Measurements from ENCODE around the gene COQ7. TPM values are rescaled to one million over a fixed set of nuclear protein-coding genes. Genes with fewer than 3 reads are reported as not detected.

COQ7 gene
- total and polyA plus RNA-seq, 2 of the 4 experiments (the other 2 are of a cell fraction): 10.9 to 13.6 TPM

DNA sequence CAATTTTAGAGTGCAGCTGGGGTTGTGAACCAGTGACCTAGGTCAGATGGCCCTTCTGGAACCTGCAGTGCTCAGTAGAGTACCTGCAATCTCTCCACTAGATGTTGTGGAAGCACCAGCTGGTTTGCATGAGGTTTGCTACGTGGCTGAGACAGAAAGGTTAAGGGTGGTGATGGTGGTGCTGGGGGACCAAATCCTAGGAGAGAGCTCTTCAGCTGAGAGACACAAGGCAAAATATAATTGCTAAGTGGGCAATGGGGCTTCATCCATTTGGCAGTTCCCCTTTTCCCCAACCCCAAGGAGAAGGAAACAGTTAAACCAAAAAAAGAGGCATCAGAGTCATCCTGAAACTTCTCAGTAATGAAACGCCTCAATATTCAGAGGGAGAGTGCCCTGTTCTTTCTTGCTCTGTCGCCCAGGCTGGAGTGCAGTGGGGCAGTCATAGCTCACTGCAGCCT lies 60.3 kb downstream of the COQ7 start:
- DNase-seq (no peak), ATAC-seq (ENCODE audit: low read depth) (no peak)
- no peak overlapping the region for H2AK5ac ChIP-seq (ENCODE audit: low read depth, low read length)
- no peak overlapping the region for H3K23ac ChIP-seq (ENCODE audit: low read depth, low read length)
- H3K4me2 ChIP-seq (ENCODE audit: low read depth, low read length): no peak overlapping the region
- no peak overlapping the region for H4K91ac ChIP-seq (ENCODE audit: insufficient read depth, low read depth, low read length)
- peaks cover 5 to 28% of the 10 kb centered on the region in 2 experiments; a peak in 3 of 4 replicates for H3K79me1 ChIP-seq (ENCODE audit: low read depth in 1 of 2, low read length in 2 of 2)
- no peak overlapping the region for H2BK120ac ChIP-seq (ENCODE audit: low read depth, low read length)
- no peak overlapping the region for H3K4me3 ChIP-seq (ENCODE audit: insufficient read depth, low read depth, low read length)
- H3K4ac ChIP-seq (ENCODE audit: low read depth, low read length): 0 out of 2 replicates have a peak overlapping the region, but pooled peaks have one; percentile 5
- H4K5ac ChIP-seq (ENCODE audit: low read depth, low read length): no peak overlapping the region
- H3K27ac ChIP-seq (ENCODE audit: insufficient read depth, low read length): no peak overlapping the region
- TF ChIP-seq MXI1 (IDR thresholded peaks at IDR 0.05; ENCODE audit: borderline replicate concordance, low read depth, low read length) (no peak), CHD1 (IDR thresholded peaks at IDR 0.05; ENCODE audit: low read depth, low read length) (no peak), MAFK (IDR thresholded peaks at IDR 0.05; ENCODE audit: low read depth, low read length) (no peak), CEBPB (IDR thresholded peaks at IDR 0.05; ENCODE audit: low read depth, low read length) (no peak), NFE2L2 (IDR thresholded peaks at IDR 0.05; ENCODE audit: low read depth, low read length) (no peak), RCOR1 (IDR thresholded peaks at IDR 0.05; ENCODE audit: insufficient replicate concordance, low read length) (no peak), SMC3 (IDR thresholded peaks at IDR 0.05; ENCODE audit: low read depth, low read length) (no peak), BHLHE40 (IDR thresholded peaks at IDR 0.05; ENCODE audit: low read depth, low read length) (no peak), RFX5 (IDR thresholded peaks at IDR 0.05; ENCODE audit: low read depth, low read length) (no peak), MAZ (IDR thresholded peaks at IDR 0.05; ENCODE audit: borderline replicate concordance, low read depth, low read length) (no peak)
- TF ChIP-seq, protein P1, sequence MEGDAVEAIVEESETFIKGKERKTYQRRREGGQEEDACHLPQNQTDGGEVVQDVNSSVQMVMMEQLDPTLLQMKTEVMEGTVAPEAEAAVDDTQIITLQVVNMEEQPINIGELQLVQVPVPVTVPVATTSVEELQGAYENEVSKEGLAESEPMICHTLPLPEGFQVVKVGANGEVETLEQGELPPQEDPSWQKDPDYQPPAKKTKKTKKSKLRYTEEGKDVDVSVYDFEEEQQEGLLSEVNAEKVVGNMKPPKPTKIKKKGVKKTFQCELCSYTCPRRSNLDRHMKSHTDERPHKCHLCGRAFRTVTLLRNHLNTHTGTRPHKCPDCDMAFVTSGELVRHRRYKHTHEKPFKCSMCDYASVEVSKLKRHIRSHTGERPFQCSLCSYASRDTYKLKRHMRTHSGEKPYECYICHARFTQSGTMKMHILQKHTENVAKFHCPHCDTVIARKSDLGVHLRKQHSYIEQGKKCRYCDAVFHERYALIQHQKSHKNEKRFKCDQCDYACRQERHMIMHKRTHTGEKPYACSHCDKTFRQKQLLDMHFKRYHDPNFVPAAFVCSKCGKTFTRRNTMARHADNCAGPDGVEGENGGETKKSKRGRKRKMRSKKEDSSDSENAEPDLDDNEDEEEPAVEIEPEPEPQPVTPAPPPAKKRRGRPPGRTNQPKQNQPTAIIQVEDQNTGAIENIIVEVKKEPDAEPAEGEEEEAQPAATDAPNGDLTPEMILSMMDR (conservative IDR thresholded peaks at IDR 0.05; ENCODE audit: low read depth, low read length): no peak
- TF ChIP-seq, protein P2, sequence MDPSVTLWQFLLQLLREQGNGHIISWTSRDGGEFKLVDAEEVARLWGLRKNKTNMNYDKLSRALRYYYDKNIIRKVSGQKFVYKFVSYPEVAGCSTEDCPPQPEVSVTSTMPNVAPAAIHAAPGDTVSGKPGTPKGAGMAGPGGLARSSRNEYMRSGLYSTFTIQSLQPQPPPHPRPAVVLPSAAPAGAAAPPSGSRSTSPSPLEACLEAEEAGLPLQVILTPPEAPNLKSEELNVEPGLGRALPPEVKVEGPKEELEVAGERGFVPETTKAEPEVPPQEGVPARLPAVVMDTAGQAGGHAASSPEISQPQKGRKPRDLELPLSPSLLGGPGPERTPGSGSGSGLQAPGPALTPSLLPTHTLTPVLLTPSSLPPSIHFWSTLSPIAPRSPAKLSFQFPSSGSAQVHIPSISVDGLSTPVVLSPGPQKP (IDR thresholded peaks at IDR 0.05; ENCODE audit: borderline replicate concordance, low read depth, low read length): no peak
- TF ChIP-seq, protein P3, sequence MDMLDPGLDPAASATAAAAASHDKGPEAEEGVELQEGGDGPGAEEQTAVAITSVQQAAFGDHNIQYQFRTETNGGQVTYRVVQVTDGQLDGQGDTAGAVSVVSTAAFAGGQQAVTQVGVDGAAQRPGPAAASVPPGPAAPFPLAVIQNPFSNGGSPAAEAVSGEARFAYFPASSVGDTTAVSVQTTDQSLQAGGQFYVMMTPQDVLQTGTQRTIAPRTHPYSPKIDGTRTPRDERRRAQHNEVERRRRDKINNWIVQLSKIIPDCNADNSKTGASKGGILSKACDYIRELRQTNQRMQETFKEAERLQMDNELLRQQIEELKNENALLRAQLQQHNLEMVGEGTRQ (IDR thresholded peaks at IDR 0.05; ENCODE audit: low read depth, low read length): no peak
- intact Hi-C loops (cut with micrococcal nuclease): no loop called here
- no peaks in the 10 kb centered on the region for H3K27me3 ChIP-seq (ENCODE audit: control insufficient read depth, insufficient read depth, low read length)
- CTCF ChIA-PET: no interaction called here
- no peak overlapping the region for H2AFZ ChIP-seq (replicated peaks; ENCODE audit: low read length, poor library complexity)
- no TSS peak for BruUV-seq (replicated peaks)
- H2AK9ac ChIP-seq (replicated peaks; ENCODE audit: low read depth, low read length, poor library complexity): no peak overlapping the region
- H3K9me3 ChIP-seq (ENCODE audit: control insufficient read depth, insufficient read depth, low read length): no peaks in the 10 kb centered on the region
- no peak overlapping the region for H3K18ac ChIP-seq (ENCODE audit: low read depth, low read length)
- H4K8ac ChIP-seq (ENCODE audit: low read depth in 2 of 2, low read length in 2 of 2): no peak overlapping the region
- 0 out of 2 replicates have a peak, but pooled peaks cover under 1% of the 10 kb centered on the region for H4K20me1 ChIP-seq (ENCODE audit: insufficient read depth, low read length)
- POLR2A ChIA-PET (ENCODE audit: unreplicated experiment): no interaction called here
- in situ Hi-C loops (cut with MboI; ENCODE audit: low sequenced_read_pairs): no loop called here
- peaks cover 16% of the 10 kb centered on the region for H3K4me1 ChIP-seq (ENCODE audit: control insufficient read depth, insufficient read depth, low read length)
- 53% methylated on average over 2 of the region's 3 CpGs; no CpG with 5 or more reads in 1 of the 2 experiments for WGBS, 2 experiments (ENCODE audit: extremely low coverage in 2 of 2, insufficient read length in 1 of 2)
- H2BK15ac ChIP-seq (ENCODE audit: low read depth, low read length): no peak overlapping the region
- no peak overlapping the region for H3K14ac ChIP-seq (replicated peaks; ENCODE audit: low read depth, low read length)
- H3K36me3 ChIP-seq (ENCODE audit: control insufficient read depth, insufficient read depth, low read length): peaks cover 3% of the 10 kb centered on the region; the same call in 1 of the 2 replicates
- dilution Hi-C loops (cut with HindIII; ENCODE audit: low sequenced_read_pairs, unreplicated experiment): no loop called here
- no peak overlapping the region for H3K9ac ChIP-seq (ENCODE audit: low read depth, low read length)
- 0 out of 2 replicates have a peak overlapping the region, but pooled peaks have one; percentile 3 for H2BK20ac ChIP-seq (ENCODE audit: low read depth, low read length)
- H3K56ac ChIP-seq (ENCODE audit: extremely low read depth, insufficient read depth, low read length): no peak overlapping the region
- no peak overlapping the region for H2BK5ac ChIP-seq (ENCODE audit: low read depth, low read length, poor library complexity, severe bottlenecking)
- H3K9me1 ChIP-seq (ENCODE audit: insufficient read depth, low read length): peaks cover 18% of the 10 kb centered on the region
